IPS DF 6.9 (cell line): ENCODE measurements around the gene SLC31A2.

Experiments used
- DNase-seq: peaks from one replicate; pipeline ENCODE4 v3.0.0-alpha.2; 2013; ENCODE audit warnings: low read depth, low spot score
- H3K27ac ChIP-seq: one replicate; pipeline ENCODE4 v1.5.1; 2013; ENCODE audit warnings: low read length, control low read depth
- H3K27me3 ChIP-seq: 2 replicates; pipeline ENCODE4 v1.6.1; 2013; ENCODE audit warnings: mild to moderate bottlenecking, low read length; ENCODE audit not compliant: control insufficient read depth, insufficient read depth
- H3K36me3 ChIP-seq: 2 replicates; pipeline ENCODE4 v1.6.1; 2013; ENCODE audit warnings: low read length; ENCODE audit not compliant: control insufficient read depth, insufficient read depth
- H3K4me1 ChIP-seq: 2 replicates; pipeline ENCODE4 v1.6.1; 2013; ENCODE audit warnings: low read length; ENCODE audit not compliant: control insufficient read depth, insufficient read depth
- H3K4me3 ChIP-seq: 2 replicates; pipeline ENCODE4 v1.5.1; 2013; ENCODE audit warnings: mild to moderate bottlenecking, low read length
- H3K9me3 ChIP-seq: 2 replicates; pipeline ENCODE4 v1.6.1; 2013; ENCODE audit warnings: low read length, inconsistent platforms; ENCODE audit not compliant: control insufficient read depth, insufficient read depth
- WGBS: extraction: QIAGEN DNeasy Blood & Tissue Kit; methylation state at CpG from one replicate; pipeline ENCODE4 v1.1.7; 2013; ENCODE audit warnings: mixed read lengths, missing lambda C conversion rate; ENCODE audit not compliant: insufficient read length, insufficient coverage; 5-methylcytosine and 5-hydroxymethylcytosine counted together

The SLC31A2 gene

GRCh38 chr9:113164536-113165300 is 13.9 kb downstream of the SLC31A2 start:
- WGBS, result no CpG with 5 or more reads among the region's 4 CpGs
- peaks cover 17% of the 10 kb centered on the region; the same call in 1 of the 2 replicates for H3K36me3 ChIP-seq
- H3K27ac ChIP-seq, result no peak overlapping the region

GRCh38 chr9:113166039-113166438 is 15.2 kb downstream of the SLC31A2 start:
- peaks cover 22% of the 10 kb centered on the region; the same call in 1 of the 2 replicates for H3K36me3 ChIP-seq
- no peaks in the 10 kb centered on the region for H3K9me3 ChIP-seq
- no peak overlapping the region for H3K4me3 ChIP-seq
- no CpG with 5 or more reads among the region's 4 CpGs for WGBS
- peaks cover 4% of the 10 kb centered on the region for H3K4me1 ChIP-seq
- H3K27me3 ChIP-seq, result no peaks in the 10 kb centered on the region
- no peak overlapping the region for H3K27ac ChIP-seq
- no peak for DNase-seq

More at GRCh38 chr9:113164536-113165300, 13.9 kb downstream of the SLC31A2 start:
- Histone ChIP-seq H3K27me3 (no peaks in the 10 kb centered on the region), H3K4me1 (peaks cover 4% of the 10 kb centered on the region), H3K9me3 (no peaks in the 10 kb centered on the region), H3K4me3 (no peak overlapping the region)
- no peak for DNase-seq

- peaks cover 24% of the 10 kb centered on the region; the same call in 1 of the 2 replicates for H3K36me3 ChIP-seq
- H3K4me1 ChIP-seq, result no peaks in the 10 kb centered on the region
- WGBS, result no CpG with 5 or more reads among the region's 5 CpGs
- no peak overlapping the region for H3K4me3 ChIP-seq
- H3K9me3 ChIP-seq, result no peaks in the 10 kb centered on the region
- DNase-seq, result no peak
- H3K27ac ChIP-seq, result no peak overlapping the region
- no peaks in the 10 kb centered on the region for H3K27me3 ChIP-seq
Measured at GRCh38 chr9:113168809-113169208, 18.0 kb downstream of the SLC31A2 start.

GRCh38 chr9:113173341-113173740 is 22.5 kb downstream of the SLC31A2 start:
- Histone ChIP-seq H3K36me3 (peaks cover 20% of the 10 kb centered on the region; the same call in 1 of the 2 replicates), H3K9me3 (no peaks in the 10 kb centered on the region), H3K27me3 (no peaks in the 10 kb centered on the region), H3K27ac (no peak overlapping the region), H3K4me1 (no peaks in the 10 kb centered on the region), H3K4me3 (no peak overlapping the region)
- no CpG with 5 or more reads among the region's 3 CpGs for WGBS
- DNase-seq, result no peak

- WGBS, result no CpG with 5 or more reads among the region's 6 CpGs
- peaks cover 7% of the 10 kb centered on the region; the same call in 1 of the 2 replicates for H3K36me3 ChIP-seq
- no peak for DNase-seq
- no peak overlapping the region for H3K27ac ChIP-seq
- H3K4me1 ChIP-seq, result no peaks in the 10 kb centered on the region
- no peak overlapping the region for H3K4me3 ChIP-seq
- H3K27me3 ChIP-seq, result no peaks in the 10 kb centered on the region
- no peaks in the 10 kb centered on the region for H3K9me3 ChIP-seq
Measured at GRCh38 chr9:113176803-113177202, 26.0 kb downstream of the SLC31A2 start.

- Histone ChIP-seq H3K4me3 (no peak overlapping the region), H3K27me3 (no peaks in the 10 kb centered on the region), H3K9me3 (no peaks in the 10 kb centered on the region), H3K4me1 (no peaks in the 10 kb centered on the region), H3K27ac (no peak overlapping the region), H3K36me3 (peaks cover 8% of the 10 kb centered on the region; the same call in 1 of the 2 replicates)
- no CpG with 5 or more reads among the region's 2 CpGs for WGBS
- DNase-seq, result no peak
Measured at GRCh38 chr9:113177251-113177650, 26.4 kb downstream of the SLC31A2 start.

- Histone ChIP-seq H3K27ac (no peak overlapping the region), H3K4me1 (no peaks in the 10 kb centered on the region), H3K9me3 (no peaks in the 10 kb centered on the region), H3K36me3 (peaks cover 15% of the 10 kb centered on the region; the same call in 1 of the 2 replicates), H3K4me3 (no peak overlapping the region), H3K27me3 (no peaks in the 10 kb centered on the region)
- no CpG with 5 or more reads among the region's 1 CpG for WGBS
- DNase-seq, result no peak
Measured at GRCh38 chr9:113178087-113178486, 27.3 kb downstream of the SLC31A2 start.

GRCh38 chr9:113179839-113180238 is 29.0 kb downstream of the SLC31A2 start:
- no peak for DNase-seq
- no peak overlapping the region for H3K27ac ChIP-seq
- H3K4me3 ChIP-seq, result no peak overlapping the region
- peaks cover 13% of the 10 kb centered on the region; the same call in 1 of the 2 replicates for H3K36me3 ChIP-seq
- H3K4me1 ChIP-seq, result no peaks in the 10 kb centered on the region
- no CpG with 5 or more reads among the region's 1 CpG for WGBS
- no peaks in the 10 kb centered on the region for H3K9me3 ChIP-seq
- H3K27me3 ChIP-seq, result no peaks in the 10 kb centered on the region

- Histone ChIP-seq H3K36me3 (peaks cover 18% of the 10 kb centered on the region; the same call in 1 of the 2 replicates), H3K27me3 (no peaks in the 10 kb centered on the region), H3K27ac (no peak overlapping the region), H3K4me3 (no peak overlapping the region), H3K4me1 (no peaks in the 10 kb centered on the region), H3K9me3 (no peaks in the 10 kb centered on the region)
- DNase-seq, result no peak
Measured at GRCh38 chr9:113181165-113181564, 30.4 kb downstream of the SLC31A2 start.

- no CpG with 5 or more reads among the region's 2 CpGs for WGBS
- H3K27me3 ChIP-seq, result no peaks in the 10 kb centered on the region
- no peak for DNase-seq
- no peaks in the 10 kb centered on the region for H3K9me3 ChIP-seq
- H3K27ac ChIP-seq, result no peak overlapping the region
- no peak overlapping the region for H3K4me3 ChIP-seq
- no peaks in the 10 kb centered on the region for H3K4me1 ChIP-seq
- H3K36me3 ChIP-seq, result peaks cover 17% of the 10 kb centered on the region; the same call in 1 of the 2 replicates
Measured at GRCh38 chr9:113183956-113184488, 33.2 kb downstream of the SLC31A2 start.
